Mucosa of gallbladder (tissue), 1 donor: ENCODE measurements around the gene CLEC18A. TPM values are rescaled to one million over a fixed set of nuclear protein-coding genes. Genes with fewer than 3 reads are reported as not detected.
"Not testable (repeated sequence)": the region's sequence is repeated elsewhere in the genome, so short reads cannot be mapped to it uniquely, and the experiment has no call there.

Experiments used
- DNase-seq: peaks from one replicate; pipeline ENCODE4 v3.0.0-alpha.2; 2020; ENCODE audit warnings: low spot score
- total RNA-seq: library from RNA; stranded (reverse); gene quantifications from one replicate; pipeline ENCODE4 v1.2.1, GENCODE V29; 2021
- donor health status: DM: no; HTN: no; CAD: no.

The CLEC18A gene
- total RNA-seq, 1 donor from 2014 or later, result 3.6 TPM

DNA sequence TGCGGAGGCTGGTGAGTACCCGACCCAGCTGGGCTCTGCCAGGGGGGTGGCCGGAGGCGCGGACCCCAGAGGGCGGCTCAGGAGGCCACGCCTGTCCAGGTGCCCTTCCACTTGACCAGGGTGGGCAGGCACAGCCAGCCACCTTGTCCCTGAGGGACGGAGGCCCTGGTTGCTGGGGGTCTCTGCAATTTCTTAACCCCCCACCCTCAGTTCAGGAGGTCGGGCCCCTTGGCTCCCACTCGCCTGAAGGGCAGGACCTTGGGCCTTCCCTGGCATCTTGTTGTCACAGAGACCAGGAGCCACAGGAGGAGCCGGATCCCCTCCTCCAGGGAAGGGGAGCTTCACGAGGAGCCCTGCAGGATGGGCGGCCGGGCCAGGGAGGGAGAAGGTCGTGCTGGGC lies 982 bp downstream of the CLEC18A start:
- DNase-seq, result not testable (repeated sequence)

DNA sequence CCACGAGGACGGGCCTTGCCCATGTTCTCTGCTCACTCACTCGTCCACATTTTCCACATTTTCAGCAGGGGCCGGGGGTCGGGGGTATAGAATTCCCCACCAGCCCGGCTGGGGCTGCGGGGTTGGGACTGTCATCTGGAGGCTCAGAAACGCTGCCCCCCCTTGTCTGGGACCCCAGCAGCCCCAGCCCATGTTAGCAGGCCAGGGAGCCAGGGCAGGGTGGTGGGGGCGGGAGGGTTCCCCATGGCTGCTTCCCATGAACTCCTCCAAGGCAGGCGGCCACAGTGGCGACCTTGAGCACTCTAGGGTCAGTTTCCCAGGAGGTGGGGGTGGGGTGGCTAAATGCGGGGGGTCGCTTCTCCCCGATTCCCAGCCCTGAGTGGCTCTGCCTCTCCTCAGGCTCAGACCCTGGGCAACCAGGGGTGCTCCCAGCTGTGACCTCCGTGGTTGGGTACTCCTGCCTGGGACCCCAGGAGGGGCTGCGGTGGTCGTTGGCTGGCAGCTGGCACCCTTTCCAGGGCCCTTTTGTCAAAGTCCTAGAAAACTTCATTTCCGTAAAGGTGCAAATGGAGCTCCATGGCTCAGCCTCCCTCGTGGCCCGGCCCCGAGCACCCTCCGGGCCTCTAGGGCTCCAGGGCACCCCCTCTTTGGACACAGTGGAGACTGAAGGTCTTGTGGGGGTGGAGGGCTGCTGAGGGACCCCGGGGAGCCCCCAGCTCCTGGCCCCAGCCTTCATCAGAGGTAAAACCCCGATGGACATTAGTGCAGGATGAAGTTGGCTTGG lies 1.6 kb downstream of the CLEC18A start:
- not testable (repeated sequence) for DNase-seq

DNA sequence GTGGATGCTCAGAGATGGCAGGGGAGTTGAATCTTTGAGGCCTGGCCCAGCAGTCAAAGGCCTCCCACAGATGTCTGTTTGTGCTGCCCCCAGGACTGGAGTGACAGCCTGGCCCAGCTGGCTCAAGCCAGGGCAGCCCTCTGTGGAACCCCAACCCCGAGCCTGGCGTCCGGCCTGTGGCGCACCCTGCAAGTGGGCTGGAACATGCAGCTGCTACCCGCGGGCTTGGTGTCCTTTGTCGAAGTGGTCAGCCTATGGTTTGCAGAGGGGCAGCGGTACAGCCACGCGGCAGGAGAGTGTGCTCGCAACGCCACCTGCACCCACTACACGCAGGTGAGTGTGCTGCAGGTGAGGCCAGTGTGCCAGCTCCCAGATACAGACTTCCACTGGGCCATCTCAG lies 3.1 kb downstream of the CLEC18A start:
- not testable (repeated sequence) for DNase-seq

DNA sequence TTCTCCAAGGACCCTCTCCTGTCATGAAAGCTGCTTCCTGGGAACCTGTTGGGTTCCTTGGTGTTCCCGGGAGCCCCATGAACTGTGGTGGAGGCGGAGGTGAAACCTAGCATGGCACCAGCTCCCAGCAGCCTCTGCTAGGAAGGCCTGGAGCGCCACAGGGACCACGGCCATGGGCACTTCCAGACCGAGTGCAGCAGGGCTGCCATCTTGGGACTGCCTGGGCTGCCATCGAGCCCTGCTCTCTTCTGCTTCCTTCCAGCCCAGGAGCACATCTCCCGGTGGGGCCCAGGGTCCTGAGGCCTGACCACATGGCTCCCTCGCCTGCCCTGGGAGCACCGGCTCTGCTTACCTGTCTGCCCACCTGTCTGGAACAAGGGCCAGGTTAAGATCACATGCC lies 12.2 kb downstream of the CLEC18A start:
- DNase-seq, result not testable (repeated sequence)

DNA sequence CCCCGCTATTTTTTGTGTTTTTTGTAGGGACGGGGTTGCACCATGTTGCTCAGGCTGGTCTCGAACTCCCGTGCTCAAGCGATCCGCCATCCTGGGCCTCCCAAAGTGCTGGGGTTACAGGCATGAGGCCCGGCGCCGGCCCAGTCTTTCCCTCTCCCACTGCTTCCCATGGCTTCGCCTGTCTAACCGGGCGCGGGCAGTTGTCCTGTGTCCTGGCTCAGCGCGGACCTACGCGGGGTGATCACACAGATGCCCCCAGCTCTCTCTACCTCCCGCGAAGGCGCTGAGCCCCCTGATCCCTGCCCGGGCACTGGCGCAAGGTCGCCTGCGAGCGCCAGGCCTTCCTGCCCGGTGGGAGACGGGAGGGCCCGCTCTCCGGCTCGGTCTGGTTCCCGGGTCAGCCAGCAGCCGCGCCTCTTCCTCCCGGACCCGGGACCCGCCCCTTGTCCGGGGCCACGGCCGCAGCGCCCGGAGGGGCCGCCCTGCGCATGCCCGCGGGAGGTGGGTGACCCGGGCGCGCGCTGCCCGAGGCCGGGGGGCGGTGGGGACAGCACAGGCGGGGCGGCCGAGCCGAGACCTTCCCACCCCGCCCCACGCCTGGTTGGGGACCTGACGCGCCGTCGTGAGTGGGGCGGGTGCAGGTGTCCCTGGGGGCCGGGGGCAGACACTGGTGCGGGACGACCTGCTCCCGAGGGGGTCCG lies 14.0 kb downstream of the CLEC18A start:
- DNase-seq, result not testable (repeated sequence)

DNA sequence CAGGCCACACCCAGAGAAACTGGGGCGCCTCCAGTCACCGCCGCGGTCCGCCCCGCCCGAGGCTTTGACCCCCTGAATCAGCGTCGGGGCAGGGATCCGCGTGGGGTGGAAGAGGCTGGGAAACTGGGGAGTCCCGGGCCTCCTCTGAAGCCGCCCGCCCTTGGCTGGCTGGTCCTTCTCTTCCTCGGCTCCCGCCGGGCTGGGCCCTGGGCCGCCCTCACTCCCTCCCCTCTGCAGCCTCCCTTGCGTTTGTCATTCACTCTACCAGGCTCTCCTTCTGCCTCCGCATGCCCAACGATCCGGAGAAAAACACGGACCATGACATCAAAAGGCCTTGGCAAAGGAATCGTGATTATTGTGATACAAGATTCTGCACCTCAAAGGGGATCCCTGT lies 14.5 kb downstream of the CLEC18A start:
- DNase-seq, result not testable (repeated sequence)

DNA sequence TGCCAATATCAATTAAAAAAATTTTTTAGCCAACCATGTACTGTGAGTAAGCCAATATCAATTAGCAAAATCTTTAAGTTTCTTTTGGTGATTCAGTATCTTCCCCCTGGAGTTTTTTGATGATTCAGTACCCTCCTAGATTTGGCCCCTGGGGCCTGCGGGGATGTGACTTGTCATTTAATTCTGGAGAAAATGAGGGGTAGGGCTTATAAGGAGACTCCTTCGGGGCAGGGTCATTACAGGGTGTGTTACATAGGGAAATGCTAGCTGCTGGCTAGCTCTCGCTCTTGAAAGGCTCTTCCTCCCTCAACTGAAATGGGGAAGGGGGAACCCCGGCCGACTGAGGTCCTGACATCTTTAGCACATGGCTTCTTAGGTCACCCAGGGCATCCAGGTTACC lies 16.6 kb downstream of the CLEC18A start:
- DNase-seq, result not testable (repeated sequence)

DNA sequence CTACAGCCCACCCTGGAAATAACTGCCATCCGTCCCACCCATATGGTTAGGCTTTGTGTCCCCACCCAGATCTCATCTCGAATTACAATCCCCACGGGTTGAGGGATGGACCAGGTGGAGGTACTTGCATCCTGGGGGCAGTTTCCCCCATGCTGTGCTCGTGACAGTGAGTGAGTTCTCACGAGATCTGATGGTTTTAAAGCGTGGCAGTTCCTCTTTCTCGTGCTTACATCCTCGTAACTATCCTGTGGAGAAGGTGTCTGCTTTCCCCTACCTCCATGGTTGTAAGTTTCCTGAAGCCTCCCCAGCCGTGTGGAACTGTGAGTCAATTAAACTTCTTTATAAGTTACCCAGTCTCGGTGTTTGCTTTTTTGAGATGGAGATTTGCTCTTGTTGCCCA lies 17.0 kb downstream of the CLEC18A start:
- not testable (repeated sequence) for DNase-seq

DNA sequence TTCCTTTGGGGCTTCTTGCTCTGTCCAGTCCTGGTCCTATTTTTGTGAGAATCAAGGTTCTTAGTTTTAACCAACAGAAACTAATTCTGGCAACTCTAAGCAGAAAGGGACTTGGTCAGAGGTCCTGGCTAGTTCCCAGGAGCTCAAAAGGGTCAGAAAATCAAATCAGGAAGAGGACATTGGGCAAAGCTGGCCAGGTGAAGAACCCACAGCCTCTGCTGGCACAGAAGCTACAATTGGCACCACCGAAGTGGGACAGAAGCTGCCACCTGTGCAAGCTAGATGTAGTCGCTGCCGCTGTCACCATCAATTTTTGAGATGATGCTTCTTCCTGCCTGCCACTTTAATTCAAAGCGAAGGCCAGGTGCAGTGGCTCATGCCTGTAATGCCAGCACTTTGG lies 18.5 kb downstream of the CLEC18A start:
- DNase-seq, result not testable (repeated sequence)

DNA sequence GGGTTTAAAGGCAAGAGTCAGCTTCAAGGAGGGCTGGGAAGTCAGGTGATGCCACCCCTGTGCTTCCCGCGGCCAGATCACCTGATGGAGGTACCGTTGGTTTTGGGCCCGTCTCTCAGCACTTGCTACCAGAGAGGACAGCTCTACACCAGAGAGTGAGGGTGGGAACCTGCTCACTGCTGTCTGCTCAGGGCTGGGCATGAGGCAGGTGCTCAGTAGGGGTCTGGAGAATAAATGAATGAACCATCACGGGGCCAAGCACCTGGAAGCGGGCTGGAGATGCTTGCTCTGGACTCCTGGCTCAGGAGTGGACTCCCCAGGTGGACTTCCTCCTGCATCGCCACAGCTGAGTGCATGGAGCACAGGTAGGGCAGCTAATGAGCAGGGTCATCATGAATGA lies 21.0 kb downstream of the CLEC18A start:
- not testable (repeated sequence) for DNase-seq

DNA sequence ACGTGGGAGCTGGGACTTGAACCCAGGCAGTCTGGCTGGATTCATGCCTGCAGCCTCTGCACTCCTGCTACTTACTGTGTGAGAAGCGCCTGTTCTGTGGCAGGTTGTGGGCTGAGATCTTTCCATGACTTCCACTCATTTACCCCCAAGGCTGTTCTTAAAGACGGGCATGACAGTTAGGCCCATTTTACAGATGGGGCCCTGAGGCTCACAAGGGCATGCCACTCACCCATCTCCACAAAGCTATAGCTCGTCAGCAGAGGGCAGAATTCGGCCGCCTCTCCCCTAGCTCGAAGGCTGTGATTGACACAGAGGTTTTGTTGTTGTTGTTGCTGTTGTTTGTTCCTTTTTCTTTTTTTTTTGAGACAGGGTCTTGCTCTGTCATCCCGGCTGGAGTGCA lies 21.8 kb downstream of the CLEC18A start:
- DNase-seq, result not testable (repeated sequence)

DNA sequence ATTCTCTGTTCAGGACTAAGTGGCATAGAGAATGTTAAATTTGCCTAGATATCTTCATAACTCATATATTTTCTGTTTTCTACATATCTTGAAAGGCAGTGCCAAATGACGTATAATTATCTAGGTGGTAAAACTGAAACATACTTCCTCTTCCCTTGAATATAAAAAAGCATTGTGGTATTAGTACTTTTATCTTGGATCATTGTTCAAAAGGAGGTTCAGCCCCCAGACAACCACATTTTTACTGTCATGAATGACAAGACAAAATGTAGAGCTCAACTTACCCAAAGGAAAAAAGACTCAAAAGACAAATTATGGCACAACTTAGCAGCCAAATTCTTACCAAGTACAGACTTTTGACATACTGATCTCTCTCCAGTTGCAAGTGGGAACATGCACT lies 34.1 kb downstream of the CLEC18A start:
- DNase-seq, result not testable (repeated sequence)

DNA sequence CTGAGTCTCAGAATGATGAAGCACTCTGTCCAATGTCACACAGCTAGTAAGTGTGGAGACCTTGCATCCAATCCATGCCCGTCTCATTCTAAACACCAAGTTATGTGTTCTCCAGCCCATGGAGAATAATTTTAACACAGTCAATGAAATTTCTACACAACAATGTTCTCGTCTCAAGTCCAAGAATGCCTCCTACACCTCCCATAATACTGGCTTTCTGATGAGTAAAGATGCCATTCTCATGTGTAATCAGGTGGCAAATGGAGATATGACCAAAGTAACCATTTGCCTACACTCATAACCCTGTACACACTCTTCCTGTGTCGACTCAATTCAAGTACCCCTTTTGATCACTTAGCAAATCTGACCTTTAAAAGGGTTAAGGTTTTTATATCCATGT lies 46.8 kb downstream of the CLEC18A start:
- DNase-seq, result not testable (repeated sequence)

DNA sequence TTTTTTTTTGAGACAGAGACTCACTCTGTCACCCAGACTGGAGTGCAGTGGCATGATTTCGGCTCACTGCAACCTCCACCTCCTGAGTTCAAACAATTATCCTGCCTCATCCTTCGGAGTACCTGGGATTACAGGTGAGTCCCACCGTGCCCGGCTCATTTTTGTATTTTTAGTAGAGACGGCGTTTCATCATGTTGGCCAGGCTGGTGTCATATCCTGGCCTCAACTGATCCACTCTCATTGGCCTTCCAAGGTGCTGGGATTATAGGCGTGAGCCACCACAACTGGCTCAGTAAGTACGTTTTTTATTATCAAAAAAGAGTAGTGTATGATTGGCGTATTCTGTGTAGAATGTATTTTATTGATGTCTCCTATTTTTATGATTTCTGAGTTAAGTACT lies 48.7 kb downstream of the CLEC18A start:
- not testable (repeated sequence) for DNase-seq

DNA sequence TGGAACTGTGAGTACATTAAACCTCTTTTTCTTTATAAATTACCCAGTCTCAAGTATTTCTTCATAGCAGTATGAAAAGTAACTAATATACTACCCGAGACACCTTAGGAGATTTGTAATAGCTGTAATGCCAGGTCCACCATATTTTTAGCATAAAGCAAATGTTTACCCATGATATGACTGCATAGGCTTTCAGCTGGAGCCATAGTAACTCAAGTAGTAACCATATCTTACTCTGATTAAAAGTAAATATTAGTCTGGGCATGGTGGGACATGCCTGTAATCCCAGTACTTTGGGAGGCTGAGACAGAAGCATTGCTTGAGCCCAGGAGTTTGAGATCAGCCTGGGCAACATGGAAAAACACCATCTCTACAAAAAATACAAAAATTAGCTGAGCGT lies 52.4 kb downstream of the CLEC18A start:
- DNase-seq, result not testable (repeated sequence)

DNA sequence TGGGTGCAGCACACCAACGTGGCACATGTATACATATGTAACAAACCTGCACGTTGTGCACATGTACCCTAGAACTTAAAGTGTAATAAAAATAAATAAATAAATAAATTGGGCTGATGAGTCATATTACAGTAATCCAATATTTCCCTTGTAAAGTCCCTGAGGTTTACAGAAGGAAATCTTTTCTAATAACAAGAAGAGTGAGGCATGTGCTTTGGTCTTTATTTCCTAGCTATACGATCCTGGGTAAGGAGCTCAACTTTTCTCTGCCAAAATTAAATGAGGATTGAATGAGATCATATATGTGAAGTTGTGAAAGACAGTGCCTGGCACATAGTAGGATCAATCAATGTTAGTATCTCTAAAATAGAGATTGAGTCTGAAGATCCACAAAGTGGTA lies 57.5 kb downstream of the CLEC18A start:
- not testable (repeated sequence) for DNase-seq

DNA sequence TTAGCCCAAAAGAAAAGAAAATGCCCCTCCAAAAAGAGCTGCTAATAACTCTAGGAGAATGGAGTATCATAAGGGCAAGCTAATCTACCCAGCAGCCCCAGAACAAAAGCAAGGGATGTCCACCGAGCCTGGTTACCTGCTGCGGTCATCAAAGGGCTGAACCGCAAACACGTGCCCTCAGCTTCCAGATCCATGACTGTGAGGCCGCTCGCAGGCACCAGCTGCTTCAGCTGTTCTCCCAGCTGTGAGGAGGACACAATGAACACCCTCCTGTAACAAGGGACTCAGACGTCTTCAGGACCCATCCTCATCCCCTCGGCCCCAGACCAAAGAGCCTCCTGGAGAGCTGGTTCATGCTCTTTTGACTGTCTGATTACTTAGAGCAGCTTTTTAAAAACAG lies 59.5 kb downstream of the CLEC18A start:
- DNase-seq, result not testable (repeated sequence)

DNA sequence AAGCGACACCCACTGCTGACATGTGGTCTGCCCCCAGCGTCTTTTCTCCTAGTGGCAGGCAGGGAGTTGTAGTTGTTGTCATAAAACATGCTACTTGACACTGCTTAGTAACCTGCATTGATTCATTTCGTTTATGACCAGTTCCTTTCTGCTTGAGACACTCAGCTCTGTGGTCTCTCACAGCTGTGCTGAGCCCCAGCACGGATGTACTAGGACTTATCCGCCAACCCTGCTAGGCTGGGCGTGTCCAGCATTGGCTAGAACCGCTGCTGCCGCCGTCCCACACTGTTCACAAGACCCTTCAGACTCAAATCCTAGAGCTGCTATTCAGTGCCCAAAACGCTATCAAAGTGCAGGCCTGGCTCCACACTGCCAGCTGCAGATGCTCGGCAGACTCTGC lies 60.0 kb downstream of the CLEC18A start:
- not testable (repeated sequence) for DNase-seq

DNA sequence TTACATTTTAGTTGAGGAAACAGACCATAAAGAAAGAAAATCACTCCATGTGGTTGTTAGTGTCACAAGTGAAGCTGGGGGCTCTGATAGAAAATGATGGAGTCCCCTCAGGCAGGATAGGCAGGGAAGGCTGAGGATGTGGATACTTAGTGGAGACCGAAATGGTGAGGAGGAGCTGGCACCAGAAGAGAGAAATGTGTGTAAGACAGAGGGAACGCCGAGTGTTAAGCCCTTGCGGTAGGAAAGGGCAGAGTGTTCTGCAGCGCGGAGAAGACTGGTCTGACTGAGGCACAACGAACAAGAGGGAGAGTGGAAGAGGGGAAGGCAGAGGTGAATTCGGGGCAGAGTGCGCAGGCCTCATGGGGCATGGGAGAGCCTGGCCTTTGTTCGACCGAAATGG lies 61.2 kb downstream of the CLEC18A start:
- DNase-seq, result not testable (repeated sequence)

DNA sequence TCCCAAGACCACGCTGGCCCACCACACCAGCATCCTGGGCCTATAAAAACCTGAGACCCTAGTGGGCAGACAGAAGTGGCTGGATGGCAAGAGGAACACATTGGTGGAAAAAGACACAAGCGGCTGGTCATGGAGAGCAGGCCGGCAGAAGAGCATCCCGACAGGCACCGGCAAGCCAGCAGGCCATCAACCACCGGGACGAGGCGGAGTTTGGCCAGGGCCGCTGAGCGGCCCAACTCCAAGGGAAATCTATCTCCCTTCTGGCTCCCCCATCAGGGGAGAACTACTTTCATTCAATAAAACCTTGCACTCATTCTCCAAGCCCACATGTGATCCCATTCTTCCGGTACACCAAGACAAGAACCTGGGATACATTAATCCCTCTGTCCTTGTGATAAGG lies 61.8 kb downstream of the CLEC18A start:
- not testable (repeated sequence) for DNase-seq
